SU-DHL-6 (cell line): ENCODE results near the gene NKX2-2.

Source experiments
- H2AFZ ChIP-seq: fragments of 200-600 bp; sonication (generic); 2 replicates; pipeline ENCODE4 v1.6.1; 2014; ENCODE audit warnings: low read depth, mild to moderate bottlenecking, moderate library complexity, mixed read lengths, antibody characterized with exemption, low read length; ENCODE audit not compliant: severe bottlenecking
- H3F3A ChIP-seq: fragments of 200-600 bp; shearing (Covaris generic); 2 replicates; pipeline ENCODE4 v1.6.0; 2016; ENCODE audit warnings: antibody characterized with exemption, mild to moderate bottlenecking; ENCODE audit not compliant: insufficient read depth
- H3K27ac ChIP-seq: fragments of 200-600 bp; sonication (generic); 2 replicates; pipeline ENCODE4 v1.5.1; 2016; ENCODE audit warnings: low read depth, mild to moderate bottlenecking, low read length, moderate library complexity, mixed read lengths
- H3K27me3 ChIP-seq: fragments of 200-600 bp; sonication (generic), shearing (Covaris generic); 2 replicates; pipeline ENCODE4 v1.6.0; 2014; ENCODE audit warnings: mild to moderate bottlenecking, low read length
- H3K36me3 ChIP-seq: fragments of 200-600 bp; sonication (generic); 2 replicates; pipeline ENCODE4 v1.6.1; 2014; ENCODE audit warnings: mild to moderate bottlenecking, low read length, mixed read lengths
- H3K4me2 ChIP-seq: fragments of 300-600, 200-600 bp; shearing (Covaris generic), sonication (generic); 2 replicates; pipeline ENCODE4 v1.6.0; 2014; ENCODE audit warnings: low read length, low read depth, mild to moderate bottlenecking; ENCODE audit not compliant: poor library complexity, severe bottlenecking
- H3K4me3 ChIP-seq: fragments of 200-600 bp; sonication (generic); 2 replicates; pipeline ENCODE4 v1.5.1; 2014; ENCODE audit warnings: antibody characterized with exemption, low read length, mild to moderate bottlenecking, mixed read lengths; ENCODE audit not compliant: insufficient read depth, poor library complexity, severe bottlenecking
- H3K79me2 ChIP-seq: fragments of 200-600 bp; sonication (generic); 2 replicates; pipeline ENCODE4 v1.6.1; 2014; ENCODE audit warnings: mild to moderate bottlenecking, low read length, moderate library complexity; ENCODE audit not compliant: insufficient read depth
- H3K9ac ChIP-seq: fragments of 200-600 bp; sonication (generic); 2 replicates; pipeline ENCODE4 v1.7.0; 2014; ENCODE audit warnings: mild to moderate bottlenecking, low read length
- H3K9me2 ChIP-seq: fragments of 200-600 bp; sonication (generic); replicated peaks from 2 replicates; pipeline ENCODE4 v1.6.1; 2014; ENCODE audit warnings: low read length; ENCODE audit not compliant: insufficient read depth
- H3K9me3 ChIP-seq: fragments of 200-600 bp; sonication (generic); 2 replicates; pipeline ENCODE4 v1.6.1; 2014; ENCODE audit warnings: low read length, mixed read lengths; ENCODE audit not compliant: insufficient read depth
- H4K20me1 ChIP-seq: fragments of 200-600 bp; sonication (generic); 2 replicates; pipeline ENCODE4 v1.6.1; 2014; ENCODE audit warnings: low read depth, mild to moderate bottlenecking, antibody characterized with exemption, low read length, moderate library complexity, mixed read lengths
- EZH2phosphoT487 ChIP-seq: fragments of 200-600 bp; sonication (generic), shearing (Covaris generic); conservative IDR thresholded peaks from 2 replicates; pipeline ENCODE4 v1.6.1; 2018; ENCODE audit warnings: mild to moderate bottlenecking, antibody characterized with exemption, low read length, moderate library complexity, mixed read lengths
- TF ChIP-seq, protein P1 (sequence below): fragments of 200-600 bp; sonication (generic); IDR thresholded peaks from one replicate; pipeline ENCODE4 v1.5.1; 2017; ENCODE audit warnings: antibody characterized with exemption, mild to moderate bottlenecking, low read length, moderate library complexity; ENCODE audit not compliant: insufficient read depth, poor library complexity, severe bottlenecking

Gene NKX2-2

DNA sequence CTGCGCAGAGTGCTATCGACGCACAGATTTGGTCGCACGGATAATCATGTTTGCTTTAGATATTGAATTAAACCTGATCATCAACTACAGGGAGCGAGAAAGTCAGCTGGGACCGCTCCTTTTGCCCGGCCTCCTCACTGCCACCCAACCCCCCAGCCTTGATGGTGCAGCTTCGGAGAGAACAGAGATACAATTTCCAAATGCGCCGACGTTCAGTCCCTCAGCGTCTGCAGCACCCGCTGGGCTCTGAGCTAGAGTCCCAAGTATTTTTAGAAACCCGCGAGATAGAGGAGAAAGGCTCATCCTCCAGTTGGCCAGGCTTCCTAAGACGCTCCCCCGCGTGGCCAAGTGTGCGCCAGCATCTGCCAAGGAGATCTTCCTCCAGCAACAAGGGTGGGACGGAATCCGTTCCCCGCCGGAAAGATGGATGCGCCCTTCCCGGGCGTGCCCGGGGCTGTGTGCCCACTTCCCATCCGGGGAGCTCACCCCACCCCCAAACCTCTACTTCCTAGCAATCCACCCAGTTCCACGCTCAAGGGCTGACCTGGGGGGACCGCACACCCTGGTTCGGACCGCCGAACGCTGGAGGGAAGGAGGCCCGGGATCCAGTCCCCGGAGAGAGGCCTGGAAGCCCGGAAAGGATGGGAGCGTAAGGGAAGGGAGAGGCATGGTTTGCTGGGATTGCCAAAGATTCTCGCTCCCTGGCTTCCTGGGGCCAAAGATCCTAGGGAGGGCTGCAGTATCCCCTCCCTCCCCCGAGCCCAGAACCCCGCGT lies 4.1 kb downstream of the NKX2-2 start:
- Histone ChIP-seq H3K9ac (no peak overlapping the region), H4K20me1 (no peaks in the 10 kb centered on the region), H3K27ac (no peak overlapping the region), H3K9me2 (no peaks in the 10 kb centered on the region), H3K9me3 (no peaks in the 10 kb centered on the region), H3K4me2 (no peak overlapping the region), H3K36me3 (no peaks in the 10 kb centered on the region), H3K4me3 (no peak overlapping the region), H3K79me2 (no peaks in the 10 kb centered on the region), H3K27me3 (no peaks in the 10 kb centered on the region), H2AFZ (no peak overlapping the region), H3F3A (no peaks in the 10 kb centered on the region)
- TF ChIP-seq, protein P1, sequence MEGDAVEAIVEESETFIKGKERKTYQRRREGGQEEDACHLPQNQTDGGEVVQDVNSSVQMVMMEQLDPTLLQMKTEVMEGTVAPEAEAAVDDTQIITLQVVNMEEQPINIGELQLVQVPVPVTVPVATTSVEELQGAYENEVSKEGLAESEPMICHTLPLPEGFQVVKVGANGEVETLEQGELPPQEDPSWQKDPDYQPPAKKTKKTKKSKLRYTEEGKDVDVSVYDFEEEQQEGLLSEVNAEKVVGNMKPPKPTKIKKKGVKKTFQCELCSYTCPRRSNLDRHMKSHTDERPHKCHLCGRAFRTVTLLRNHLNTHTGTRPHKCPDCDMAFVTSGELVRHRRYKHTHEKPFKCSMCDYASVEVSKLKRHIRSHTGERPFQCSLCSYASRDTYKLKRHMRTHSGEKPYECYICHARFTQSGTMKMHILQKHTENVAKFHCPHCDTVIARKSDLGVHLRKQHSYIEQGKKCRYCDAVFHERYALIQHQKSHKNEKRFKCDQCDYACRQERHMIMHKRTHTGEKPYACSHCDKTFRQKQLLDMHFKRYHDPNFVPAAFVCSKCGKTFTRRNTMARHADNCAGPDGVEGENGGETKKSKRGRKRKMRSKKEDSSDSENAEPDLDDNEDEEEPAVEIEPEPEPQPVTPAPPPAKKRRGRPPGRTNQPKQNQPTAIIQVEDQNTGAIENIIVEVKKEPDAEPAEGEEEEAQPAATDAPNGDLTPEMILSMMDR: no peak
- TF ChIP-seq EZH2phosphoT487: no peak

DNA sequence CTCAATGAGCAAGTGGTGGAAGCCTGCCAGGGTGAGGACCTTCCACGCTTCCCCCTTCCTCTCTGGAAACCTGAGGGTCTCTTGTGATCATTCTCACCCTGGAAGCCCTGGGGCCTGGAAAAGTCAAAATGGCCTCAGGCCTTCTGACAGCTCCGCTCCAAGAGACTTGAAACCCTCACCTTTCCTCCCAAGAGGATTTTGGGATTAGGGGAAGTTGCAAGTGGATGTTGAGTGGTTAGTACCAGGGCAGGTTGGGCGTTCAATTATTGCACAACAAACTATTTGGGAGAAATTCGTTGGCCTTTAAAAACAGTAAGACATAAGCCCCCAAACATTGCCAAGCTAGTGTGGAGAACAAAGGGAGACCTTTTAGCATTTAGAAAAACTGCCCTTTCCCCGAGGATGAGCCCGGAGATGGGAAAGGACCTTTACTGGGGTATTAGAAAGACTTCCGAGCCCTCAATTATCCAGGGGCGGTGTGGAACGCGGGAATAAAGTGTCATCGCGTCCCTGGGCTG lies 4.7 kb downstream of the NKX2-2 start:
- Histone ChIP-seq H3K9me3 (no peaks in the 10 kb centered on the region), H4K20me1 (no peaks in the 10 kb centered on the region), H3K4me2 (no peak overlapping the region), H3K36me3 (no peaks in the 10 kb centered on the region), H3F3A (no peaks in the 10 kb centered on the region), H3K9me2 (no peaks in the 10 kb centered on the region), H3K9ac (no peak overlapping the region), H3K79me2 (no peaks in the 10 kb centered on the region), H3K27me3 (no peaks in the 10 kb centered on the region), H3K4me3 (no peak overlapping the region), H3K27ac (no peak overlapping the region), H2AFZ (no peak overlapping the region)
- TF ChIP-seq, protein P1: no peak
- no peak for TF ChIP-seq EZH2phosphoT487

- H4K20me1 ChIP-seq: no peaks in the 10 kb centered on the region
Measured at GRCh38 chr20:21508230-21509078, 5.4 kb downstream of the NKX2-2 start.

More at GRCh38 chr20:21508230-21509078, 5.4 kb downstream of the NKX2-2 start:
- Histone ChIP-seq H3K27me3 (no peaks in the 10 kb centered on the region), H3K4me3 (no peak overlapping the region), H3K9ac (no peak overlapping the region), H3K9me3 (no peaks in the 10 kb centered on the region), H2AFZ (no peak overlapping the region), H3K9me2 (no peaks in the 10 kb centered on the region), H3K27ac (no peak overlapping the region), H3K4me2 (no peak overlapping the region), H3K36me3 (no peaks in the 10 kb centered on the region), H3K79me2 (no peaks in the 10 kb centered on the region), H3F3A (no peaks in the 10 kb centered on the region)
- TF ChIP-seq, protein P1: no peak
- TF ChIP-seq EZH2phosphoT487: no peak
